DND-41 (cell line): Measurements from ENCODE around the gene RMI1.
"Not testable (repeated sequence)": the region's sequence is repeated elsewhere in the genome, so short reads cannot be mapped to it uniquely, and the experiment has no call there.

Source experiments
- ATAC-seq: fragments of 200-7000 bp; cut with Tn5 transposase; 3 replicates; pipeline ENCODE4 v1.9.1; 2021; ENCODE audit warnings: low read depth; ENCODE audit not compliant: insufficient read depth
- DNase-seq: peaks from one replicate; pipeline ENCODE4 v3.0.0-alpha.2; 2020
- H2AFZ ChIP-seq: 2 replicates; pipeline ENCODE4 v1.6.0; 2012; ENCODE audit warnings: low read depth, low read length
- H3K27ac ChIP-seq: 2 replicates; pipeline ENCODE4 v1.5.1; 2012; ENCODE audit warnings: low read length, inconsistent platforms
- H3K27me3 ChIP-seq: fragments of 200-600 bp; sonication (generic); 2 replicates; pipeline ENCODE4 v1.6.0; 2012; ENCODE audit warnings: low read length, mild to moderate bottlenecking, inconsistent platforms; ENCODE audit not compliant: insufficient read depth, poor library complexity
- H3K36me3 ChIP-seq: 2 replicates; pipeline ENCODE4 v1.5.1; 2012; ENCODE audit warnings: low read length, inconsistent platforms; ENCODE audit not compliant: insufficient read depth
- H3K4me1 ChIP-seq: 2 replicates; pipeline ENCODE4 v1.5.1; 2012; ENCODE audit warnings: mild to moderate bottlenecking, low read length; ENCODE audit not compliant: insufficient read depth
- H3K4me2 ChIP-seq: 2 replicates; pipeline ENCODE4 v1.6.0; 2012; ENCODE audit warnings: mild to moderate bottlenecking, moderate library complexity, low read length, inconsistent platforms; ENCODE audit not compliant: insufficient read depth
- H3K4me3 ChIP-seq, 2 experiments: fragments of 200-600 bp in 1 of 2; shearing (Covaris generic) in 1 of 2; 2 replicates each; pipeline ENCODE4 v1.5.1; 2012 to 2016; ENCODE audit warnings: inconsistent platforms in 2 of 2, low read length in 2 of 2, mild to moderate bottlenecking in 2 of 2, low read depth in 1 of 2, moderate library complexity in 1 of 2
- H3K79me2 ChIP-seq: 2 replicates; pipeline ENCODE4 v1.6.0; 2012; ENCODE audit warnings: low read length, inconsistent platforms; ENCODE audit not compliant: insufficient read depth
- H3K9ac ChIP-seq: 2 replicates; pipeline ENCODE4 v1.6.0; 2012; ENCODE audit warnings: low read depth, mild to moderate bottlenecking, inconsistent platforms, low read length, moderate library complexity
- H3K9me3 ChIP-seq: 2 replicates; pipeline ENCODE4 v1.5.1; 2012; ENCODE audit warnings: low read length, moderate library complexity, mild to moderate bottlenecking, inconsistent platforms; ENCODE audit not compliant: insufficient read depth, severe bottlenecking
- H4K20me1 ChIP-seq: 2 replicates; pipeline ENCODE4 v1.6.0; 2012; ENCODE audit warnings: low read length; ENCODE audit not compliant: insufficient read depth
- CTCF ChIP-seq: IDR thresholded peaks from 2 replicates; pipeline ENCODE4 v1.5.1; 2012; ENCODE audit warnings: borderline replicate concordance, low read length, moderate library complexity, mild to moderate bottlenecking; ENCODE audit not compliant: poor library complexity, severe bottlenecking; ENCODE audit errors: extremely low read depth
- EZH2 ChIP-seq: IDR thresholded peaks from 3 replicates; pipeline ENCODE4 v1.6.1; 2012; ENCODE audit warnings: borderline replicate concordance, low read depth, mild to moderate bottlenecking, moderate library complexity, low read length, inconsistent platforms; ENCODE audit not compliant: severe bottlenecking

Gene RMI1

GRCh38 chr9:84024041-84024575 lies 43.5 kb downstream of the RMI1 start:
- no peaks in the 10 kb centered on the region for H3K36me3 ChIP-seq
- H3K9me3 ChIP-seq: no peaks in the 10 kb centered on the region
- no peaks in the 10 kb centered on the region for H3K4me1 ChIP-seq
- no peak overlapping the region for H2AFZ ChIP-seq
- DNase-seq (no peak), ATAC-seq (no peak)
- no peaks in the 10 kb centered on the region for H3K79me2 ChIP-seq
- no peaks in the 10 kb centered on the region for H4K20me1 ChIP-seq
- TF ChIP-seq EZH2 (no peak), CTCF (no peak)
- H3K27me3 ChIP-seq: no peaks in the 10 kb centered on the region
- no peak overlapping the region for H3K4me2 ChIP-seq
- no peak overlapping the region for H3K9ac ChIP-seq
- no peak overlapping the region for H3K4me3 ChIP-seq
- no peak overlapping the region for H3K27ac ChIP-seq

GRCh38 chr9:84027201-84027600 lies 46.6 kb downstream of the RMI1 start:
- Histone ChIP-seq H3K9me3 (no peaks in the 10 kb centered on the region), H3K4me1 (no peaks in the 10 kb centered on the region), H3K27me3 (no peaks in the 10 kb centered on the region), H4K20me1 (no peaks in the 10 kb centered on the region), H3K9ac (no peak overlapping the region), H3K36me3 (no peaks in the 10 kb centered on the region), H3K4me2 (no peak overlapping the region), H3K4me3 (no peak overlapping the region), H3K79me2 (no peaks in the 10 kb centered on the region), H3K27ac (no peak overlapping the region), H2AFZ (no peak overlapping the region)
- ATAC-seq (no peak), DNase-seq (no peak)
- TF ChIP-seq CTCF: no peak
- TF ChIP-seq EZH2: no peak

- no peaks in the 10 kb centered on the region for H3K27me3 ChIP-seq
- ATAC-seq (no peak), DNase-seq (no peak)
- no peak overlapping the region for H3K27ac ChIP-seq
- no peaks in the 10 kb centered on the region for H3K36me3 ChIP-seq
- no peaks in the 10 kb centered on the region for H4K20me1 ChIP-seq
- H3K9ac ChIP-seq: no peak overlapping the region
- H3K4me2 ChIP-seq: no peak overlapping the region
- no peaks in the 10 kb centered on the region for H3K4me1 ChIP-seq
- TF ChIP-seq CTCF (no peak), EZH2 (no peak)
- no peaks in the 10 kb centered on the region for H3K79me2 ChIP-seq
- no peaks in the 10 kb centered on the region for H3K9me3 ChIP-seq
- H3K4me3 ChIP-seq: no peak overlapping the region
- H2AFZ ChIP-seq: no peak overlapping the region
Observed at GRCh38 chr9:84031534-84031933, 50.9 kb downstream of the RMI1 start.

GRCh38 chr9:84041857-84042256 lies 61.3 kb downstream of the RMI1 start:
- ATAC-seq: not testable (repeated sequence)

More at GRCh38 chr9:84041857-84042256, 61.3 kb downstream of the RMI1 start:
- not testable (repeated sequence) for H3K27me3 ChIP-seq, H3K4me3 ChIP-seq, H3K9me3 ChIP-seq, H3K4me2 ChIP-seq, H3K79me2 ChIP-seq, DNase-seq, H3K27ac ChIP-seq, H3K4me1 ChIP-seq, H4K20me1 ChIP-seq, H3K9ac ChIP-seq, H2AFZ ChIP-seq, H3K36me3 ChIP-seq
